GM18517 (cell line): Measurements from ENCODE around the gene MAGOH.
"Not testable (repeated sequence)": the region's sequence is repeated elsewhere in the genome, so short reads cannot be mapped to it uniquely, and the experiment has no call there.

Source experiments
- ATAC-seq: cut with Tn5 transposase; IDR thresholded peaks from one replicate; pipeline ENCODE4 v1.9.1; 2021; ENCODE audit warnings: mild to moderate bottlenecking, moderate library complexity; ENCODE audit not compliant: unreplicated experiment

MAGOH gene

GRCh38 chr1:53190210-53190611, 48.1 kb downstream of the MAGOH start:
- ATAC-seq: no peak

DNA sequence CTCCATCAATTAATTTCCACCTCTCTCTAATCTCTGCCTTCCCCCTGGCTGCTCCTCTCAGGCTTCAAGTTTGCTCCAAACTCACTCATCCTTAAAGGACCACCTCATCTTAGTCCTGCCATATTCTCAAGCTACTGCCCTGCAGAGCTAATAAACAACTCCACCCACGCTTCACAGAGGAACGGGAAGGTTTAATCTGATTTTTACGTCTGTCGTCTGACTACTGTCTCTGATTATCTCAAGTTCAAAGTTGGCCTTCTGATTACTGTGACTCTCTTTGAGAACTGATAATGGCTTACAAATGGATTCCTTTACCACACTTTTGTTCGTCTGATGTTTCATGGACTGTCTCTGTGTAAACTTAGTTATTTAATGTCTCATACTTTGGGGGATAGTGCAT, 49.3 kb downstream of the MAGOH start:
- ATAC-seq: no peak

DNA sequence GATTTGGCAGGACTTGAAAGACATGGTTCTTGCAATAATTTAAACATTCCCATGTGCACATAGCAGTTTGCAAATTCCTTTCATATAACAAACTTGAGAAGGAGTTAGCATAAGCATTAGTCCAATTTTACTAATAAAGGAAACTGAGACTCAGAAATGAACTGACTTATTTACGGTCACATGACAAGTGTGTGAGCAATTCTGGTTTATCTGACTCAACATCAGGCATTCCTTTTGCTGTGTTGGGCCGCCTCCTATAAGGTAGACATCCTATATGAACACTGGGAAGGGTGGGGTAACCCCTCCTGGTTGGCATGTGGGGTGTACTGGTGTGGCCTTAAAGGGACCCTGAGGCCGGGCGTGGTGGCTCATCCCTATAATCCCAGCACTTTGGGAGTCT, 50.2 kb downstream of the MAGOH start:
- ATAC-seq: no peak

- no peak for ATAC-seq
These were observed 50.9 kb downstream of the MAGOH start for GRCh38 chr1:53187401-53187800.

DNA sequence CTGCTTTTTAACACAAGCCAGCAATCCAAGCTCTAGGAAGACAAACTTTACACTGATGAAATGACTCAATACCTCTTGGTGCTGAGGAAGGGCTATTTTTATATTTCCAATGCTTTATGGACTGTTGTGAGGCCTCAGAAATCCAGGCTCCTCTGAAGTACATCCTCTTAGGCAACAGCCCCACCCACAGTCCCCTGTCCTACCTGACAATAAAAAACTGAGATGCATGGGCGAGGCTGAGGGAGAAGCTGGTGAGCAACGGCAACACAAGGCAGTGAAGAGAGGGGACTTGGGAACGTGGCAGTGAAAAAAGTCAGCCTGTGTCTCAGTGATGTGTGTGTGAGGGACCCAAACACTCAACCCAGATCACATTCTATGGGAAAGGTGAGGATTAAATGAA, 51.8 kb downstream of the MAGOH start:
- ATAC-seq: no peak

- not testable (repeated sequence) for ATAC-seq
These were observed 52.4 kb downstream of the MAGOH start for GRCh38 chr1:53185955-53186297.

DNA sequence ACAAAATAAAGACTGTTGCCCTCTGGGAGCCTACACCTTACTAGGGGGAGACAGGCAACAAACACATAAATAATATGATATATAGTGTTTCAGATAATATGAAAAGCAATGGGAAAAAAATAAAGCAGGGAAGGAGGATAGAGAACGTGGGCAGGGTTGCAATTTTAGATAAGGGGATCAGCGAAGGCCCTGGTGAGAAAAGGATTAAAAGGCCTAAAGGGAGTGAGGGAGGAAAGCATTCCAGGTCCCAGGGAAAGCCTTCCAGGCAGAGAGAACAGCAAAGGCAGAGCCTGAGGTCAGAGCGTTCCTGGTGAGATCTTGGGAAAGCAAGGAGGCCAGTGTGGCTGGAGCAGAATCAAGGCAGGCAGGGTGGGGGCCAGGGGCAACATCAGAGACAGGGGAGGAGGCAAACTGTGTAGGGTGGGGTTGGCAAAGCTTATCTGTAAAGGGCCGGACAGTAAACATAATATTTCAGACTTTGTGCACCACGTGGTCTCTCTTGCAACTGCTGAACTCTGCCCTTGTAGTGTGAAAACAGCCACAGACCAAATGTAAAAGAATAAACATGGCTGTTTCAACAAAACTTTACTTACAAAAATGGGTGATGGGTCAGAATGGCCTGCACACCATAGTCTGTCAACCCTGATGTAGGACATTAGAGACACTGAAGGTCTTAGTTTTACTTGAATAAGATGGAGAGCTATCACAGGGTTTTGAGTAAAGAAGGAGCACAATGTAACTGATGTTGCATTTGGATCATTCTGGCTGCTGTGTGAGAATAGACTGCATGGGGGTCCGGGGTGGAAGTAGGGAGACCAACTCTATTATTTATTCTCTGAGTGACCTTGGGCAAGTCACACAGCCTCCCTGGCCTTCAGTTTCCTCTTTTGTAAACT, 55.0 kb downstream of the MAGOH start:
- no peak for ATAC-seq

GRCh38 chr1:53182716-53183094, 55.6 kb downstream of the MAGOH start:
- no peak for ATAC-seq

DNA sequence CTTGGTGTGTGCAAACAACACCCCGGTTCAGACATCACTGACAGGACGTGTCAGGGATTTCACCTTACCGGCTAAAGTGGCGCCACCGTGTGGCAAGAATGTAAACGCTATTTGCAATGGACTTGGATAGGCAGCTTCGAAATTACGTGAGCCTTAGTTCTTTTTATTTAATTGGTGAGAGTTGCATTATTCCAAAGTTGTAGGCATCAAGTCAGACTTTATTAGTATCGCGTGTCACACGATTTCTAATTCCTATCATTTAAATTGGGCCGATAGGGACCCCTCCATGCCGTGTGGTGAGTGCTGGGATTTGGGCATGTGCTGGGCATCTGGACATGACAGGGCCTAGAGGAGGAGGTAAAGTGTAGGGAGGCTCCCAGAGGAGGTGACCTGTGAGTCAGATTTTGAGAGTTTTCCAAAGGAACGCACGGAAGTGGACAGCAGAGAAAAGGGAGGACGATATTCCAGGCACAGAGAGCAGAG, 56.2 kb downstream of the MAGOH start:
- ATAC-seq: no peak

GRCh38 chr1:53180951-53181350, 57.4 kb downstream of the MAGOH start:
- ATAC-seq: no peak

GRCh38 chr1:53180226-53180625, 58.1 kb downstream of the MAGOH start:
- ATAC-seq: no peak
